Stimulated activated naive B cell treated with anti-CD40 and anti-IgM and Interleukin-4, amounts not matched to agents 10 μg/mL and 1 μg/mL and 100 μg/mL, for 72 hours (primary cell): Measurements from ENCODE around the gene RFTN1.
A peak's percentile ranks its signal among the peaks of the same experiment; 100 is the strongest.

Experiments used
- ATAC-seq, 2 donors: fragments of 150-1000 bp; cut with Tn5 transposase; replicated peaks; 2 replicates each; pipeline ENCODE4 v1.10.0; 2021; ENCODE audit warnings: moderate library complexity in 1 of 2
- DNase-seq: peaks from one replicate; pipeline ENCODE4 v3.0.0; 2021
- H3K27ac Mint-ChIP-seq: one replicate; pipeline ENCODE4 v1.8.0; 2022; ENCODE audit warnings: mild to moderate bottlenecking, mixed read lengths
- H3K27me3 Mint-ChIP-seq, 2 donors: one replicate each; pipeline ENCODE4 v1.8.0; 2022; ENCODE audit warnings: mixed read lengths in 2 of 2
- H3K36me3 Mint-ChIP-seq, 2 donors: one replicate each; pipeline ENCODE4 v1.8.0; 2022; ENCODE audit warnings: mixed read lengths in 2 of 2, mild to moderate bottlenecking in 1 of 2
- H3K4me1 Mint-ChIP-seq, 2 donors: one replicate each; pipeline ENCODE4 v1.8.0; 2022; ENCODE audit warnings: mixed read lengths in 2 of 2, mild to moderate bottlenecking in 1 of 2
- H3K4me3 Mint-ChIP-seq, 2 donors: one replicate each; pipeline ENCODE4 v1.8.0; 2022; ENCODE audit warnings: mild to moderate bottlenecking in 2 of 2, mixed read lengths in 2 of 2, moderate library complexity in 1 of 2
- H3K9me3 Mint-ChIP-seq, 2 donors: one replicate each; pipeline ENCODE4 v1.8.0; 2022; ENCODE audit warnings: mixed read lengths in 2 of 2, mild to moderate bottlenecking in 1 of 2

Gene RFTN1

GRCh38 chr3:16507578-16508242, 5.8 kb downstream of the RFTN1 start:
- Mint-ChIP-seq H3K4me1 (peaks cover 73 to 91% of the 10 kb centered on the region in 2 donors), H3K4me3 (peak overlapping the region; percentile 74 to 84), H3K9me3 (peaks cover 5 to 10% of the 10 kb centered on the region in 2 donors), H3K27ac (peak overlapping the region; percentile 94), H3K36me3 (peaks cover 81 to 93% of the 10 kb centered on the region in 2 donors), H3K27me3 (peaks cover 0 to 4% of the 10 kb centered on the region in 2 donors)
- DNase-seq (no peak), ATAC-seq (no peak)

GRCh38 chr3:16506884-16507577, 6.5 kb downstream of the RFTN1 start:
- Mint-ChIP-seq H3K9me3 (peaks cover 5 to 10% of the 10 kb centered on the region in 2 donors), H3K4me3 (peak overlapping the region; percentile 74 to 84), H3K36me3 (peaks cover 81 to 93% of the 10 kb centered on the region in 2 donors), H3K27ac (peak overlapping the region; percentile 94), H3K4me1 (peaks cover 71 to 94% of the 10 kb centered on the region in 2 donors), H3K27me3 (peaks cover 0 to 4% of the 10 kb centered on the region in 2 donors)
- DNase-seq: no peak
- ATAC-seq: peak in 1 of 2 donors; percentile 12

GRCh38 chr3:16506451-16506850, 7.0 kb downstream of the RFTN1 start:
- peaks cover 67 to 93% of the 10 kb centered on the region in 2 donors for H3K4me1 Mint-ChIP-seq
- DNase-seq (no peak), ATAC-seq (no peak)
- peaks cover 0 to 4% of the 10 kb centered on the region in 2 donors for H3K27me3 Mint-ChIP-seq
- H3K9me3 Mint-ChIP-seq: peaks cover 5 to 10% of the 10 kb centered on the region in 2 donors
- peak overlapping the region; percentile 94 for H3K27ac Mint-ChIP-seq
- H3K36me3 Mint-ChIP-seq: peaks cover 77 to 90% of the 10 kb centered on the region in 2 donors
- peak overlapping the region; percentile 55 to 64 for H3K4me3 Mint-ChIP-seq

GRCh38 chr3:16504692-16505091, 8.8 kb downstream of the RFTN1 start:
- H3K36me3 Mint-ChIP-seq: peaks cover 80 to 85% of the 10 kb centered on the region in 2 donors
- DNase-seq (no peak), ATAC-seq (no peak)
- peak overlapping the region; percentile 94 for H3K27ac Mint-ChIP-seq
- peaks cover 5 to 10% of the 10 kb centered on the region in 2 donors for H3K9me3 Mint-ChIP-seq
- H3K27me3 Mint-ChIP-seq: peaks cover 0 to 4% of the 10 kb centered on the region in 2 donors
- peaks cover 63 to 88% of the 10 kb centered on the region in 2 donors for H3K4me1 Mint-ChIP-seq
- peak overlapping the region; percentile 66 to 70 for H3K4me3 Mint-ChIP-seq

GRCh38 chr3:16504242-16504641, 9.3 kb downstream of the RFTN1 start:
- peak overlapping the region; percentile 66 to 70 for H3K4me3 Mint-ChIP-seq
- peaks cover 0 to 4% of the 10 kb centered on the region in 2 donors for H3K27me3 Mint-ChIP-seq
- DNase-seq (no peak), ATAC-seq (peak; percentile 84 to 85)
- H3K27ac Mint-ChIP-seq: peak overlapping the region; percentile 94
- peaks cover 81 to 88% of the 10 kb centered on the region in 2 donors for H3K36me3 Mint-ChIP-seq
- H3K9me3 Mint-ChIP-seq: peaks cover 5 to 10% of the 10 kb centered on the region in 2 donors
- H3K4me1 Mint-ChIP-seq: peaks cover 62 to 90% of the 10 kb centered on the region in 2 donors

GRCh38 chr3:16503191-16503776, 10.2 kb downstream of the RFTN1 start:
- Mint-ChIP-seq H3K4me3 (peak overlapping the region; percentile 51 to 70), H3K9me3 (peaks cover 5 to 10% of the 10 kb centered on the region in 2 donors), H3K36me3 (peaks cover 85 to 91% of the 10 kb centered on the region in 2 donors), H3K27me3 (peaks cover 0 to 4% of the 10 kb centered on the region in 2 donors), H3K27ac (peak overlapping the region; percentile 94), H3K4me1 (peaks cover 65 to 94% of the 10 kb centered on the region in 2 donors)
- ATAC-seq (no peak), DNase-seq (no peak)

- Mint-ChIP-seq H3K36me3 (peaks cover 81 to 90% of the 10 kb centered on the region in 2 donors), H3K4me1 (peaks cover 61 to 94% of the 10 kb centered on the region in 2 donors), H3K27me3 (peaks cover 0 to under 1% of the 10 kb centered on the region in 2 donors), H3K4me3 (peak overlapping the region in 1 of 2 donors; percentile 31), H3K27ac (peak overlapping the region; percentile 94), H3K9me3 (peaks cover under 1 to 7% of the 10 kb centered on the region in 2 donors)
- no peak for DNase-seq
- ATAC-seq: no peak
Observed at GRCh38 chr3:16502347-16502908, 11.1 kb downstream of the RFTN1 start.

GRCh38 chr3:16501376-16501775, 12.1 kb downstream of the RFTN1 start:
- Mint-ChIP-seq H3K36me3 (peaks cover 79 to 90% of the 10 kb centered on the region in 2 donors), H3K4me1 (peaks cover 66 to 94% of the 10 kb centered on the region in 2 donors), H3K27me3 (no peaks in the 10 kb centered on the region), H3K9me3 (peaks cover 0 to 6% of the 10 kb centered on the region in 2 donors), H3K27ac (no peak overlapping the region), H3K4me3 (no peak overlapping the region)
- ATAC-seq (no peak), DNase-seq (no peak)

- DNase-seq (no peak), ATAC-seq (no peak)
- Mint-ChIP-seq H3K36me3 (peaks cover 79 to 90% of the 10 kb centered on the region in 2 donors), H3K9me3 (peaks cover 0 to 1% of the 10 kb centered on the region in 2 donors), H3K27ac (peak overlapping the region; percentile 82), H3K4me1 (peaks cover 66 to 94% of the 10 kb centered on the region in 2 donors), H3K4me3 (no peak overlapping the region), H3K27me3 (no peaks in the 10 kb centered on the region)
Observed at GRCh38 chr3:16500911-16501310, 12.6 kb downstream of the RFTN1 start.

GRCh38 chr3:16500093-16500492, 13.4 kb downstream of the RFTN1 start:
- H3K36me3 Mint-ChIP-seq: peaks cover 76 to 90% of the 10 kb centered on the region in 2 donors
- peak overlapping the region; percentile 3 to 44 for H3K4me3 Mint-ChIP-seq
- H3K27ac Mint-ChIP-seq: peak overlapping the region; percentile 82
- no peaks in the 10 kb centered on the region for H3K9me3 Mint-ChIP-seq
- no peaks in the 10 kb centered on the region for H3K27me3 Mint-ChIP-seq
- peaks cover 67 to 94% of the 10 kb centered on the region in 2 donors for H3K4me1 Mint-ChIP-seq
- ATAC-seq (no peak), DNase-seq (no peak)

GRCh38 chr3:16499351-16499750, 14.1 kb downstream of the RFTN1 start:
- peak overlapping the region; percentile 83 for H3K27ac Mint-ChIP-seq
- H3K9me3 Mint-ChIP-seq: no peaks in the 10 kb centered on the region
- peaks cover 65 to 94% of the 10 kb centered on the region in 2 donors for H3K4me1 Mint-ChIP-seq
- no peak for DNase-seq
- no peak overlapping the region for H3K4me3 Mint-ChIP-seq
- ATAC-seq: no peak
- no peaks in the 10 kb centered on the region for H3K27me3 Mint-ChIP-seq
- H3K36me3 Mint-ChIP-seq: peaks cover 75 to 90% of the 10 kb centered on the region in 2 donors

- DNase-seq (no peak), ATAC-seq (peak in 1 of 2 donors; percentile 63)
- Mint-ChIP-seq H3K27me3 (no peaks in the 10 kb centered on the region), H3K27ac (peak overlapping the region; percentile 83), H3K36me3 (peaks cover 66 to 90% of the 10 kb centered on the region in 2 donors), H3K4me3 (peak overlapping the region; percentile 11 to 63), H3K4me1 (peaks cover 56 to 84% of the 10 kb centered on the region in 2 donors), H3K9me3 (no peaks in the 10 kb centered on the region)
Observed at GRCh38 chr3:16498130-16498890, 15.2 kb downstream of the RFTN1 start.

- peak overlapping the region; percentile 39 to 64 for H3K4me3 Mint-ChIP-seq
- H3K9me3 Mint-ChIP-seq: no peaks in the 10 kb centered on the region
- H3K36me3 Mint-ChIP-seq: peaks cover 61 to 90% of the 10 kb centered on the region in 2 donors
- no peak for DNase-seq
- ATAC-seq: peak; percentile 75 to 76
- H3K27ac Mint-ChIP-seq: peak overlapping the region; percentile 84
- H3K27me3 Mint-ChIP-seq: no peaks in the 10 kb centered on the region
- H3K4me1 Mint-ChIP-seq: peaks cover 54 to 78% of the 10 kb centered on the region in 2 donors
Observed at GRCh38 chr3:16496408-16497222, 16.9 kb downstream of the RFTN1 start.
